ENCODE measurements around the gene FBLN1. TPM values are rescaled to one million over a fixed set of nuclear protein-coding genes. Genes with fewer than 3 reads are reported as not detected.

Gene FBLN1
- total and polyA plus RNA-seq, 2 of the 8 experiments (the other 6 are each of a cell fraction or from before 2014, with no cell fraction given) = 159 to 168 TPM

GRCh38 chr22:45505991-45506747 lies 3.5 kb downstream of the FBLN1 start (continued):
- TF ChIP-seq CTCF (IDR thresholded peaks at IDR 0.05; ENCODE audit: control extremely low read depth in 1 of 3, insufficient read depth in 1 of 3, low read depth in 1 of 3, low read length in 3 of 3) (no peak), GABPA (IDR thresholded peaks at IDR 0.05; ENCODE audit: borderline replicate concordance, insufficient read depth, low read length) (no peak), RBBP5 (IDR thresholded peaks at IDR 0.05; ENCODE audit: borderline replicate concordance, low read depth, low read length) (no peak), POLR2A (IDR thresholded peaks at IDR 0.05; ENCODE audit: control extremely low read depth in 1 of 2, low read depth in 2 of 2, low read length in 2 of 2) (no peak), GTF2F1 (IDR thresholded peaks at IDR 0.05; ENCODE audit: borderline replicate concordance, low read depth, low read length) (no peak), CBX5 (IDR thresholded peaks at IDR 0.05; ENCODE audit: low read depth, low read length) (no peak), BRCA1 (IDR thresholded peaks at IDR 0.05; ENCODE audit: low read depth, low read length) (no peak), JUN (IDR thresholded peaks at IDR 0.05; ENCODE audit: low read depth, low read length) (no peak), MAX (IDR thresholded peaks at IDR 0.05) (no peak), SRF (IDR thresholded peaks at IDR 0.05; ENCODE audit: low read depth, low read length) (no peak)

All from H1 (cell line).